Measurements from ENCODE around the gene NDST3. TPM values are rescaled to one million over a fixed set of nuclear protein-coding genes. Genes with fewer than 3 reads are reported as not detected.

Gene NDST3
- total RNA-seq, 1 experiment from 2014 or later, result 0.70 TPM

- Mint-ChIP-seq H3K9me3 (no peaks in the 10 kb centered on the region), H3K27ac (no peak overlapping the region), H3K4me3 (no peak overlapping the region), H3K4me1 (peaks cover 4 to 6% of the 10 kb centered on the region in 2 experiments), H3K27me3 (ENCODE audit: low read depth) (0 out of 2 replicates have a peak, but pooled peaks cover 1% of the 10 kb centered on the region), H3K36me3 (ENCODE audit: insufficient read depth in 1 of 3, low read depth in 3 of 3) (no peaks in the 10 kb centered on the region)
- no peaks in the 10 kb centered on the region for H3K23me2 ChIP-seq (ENCODE audit: insufficient read length, low read depth, low read length, poor library complexity, severe bottlenecking)
- H2AFZ ChIP-seq (ENCODE audit: low read length), result no peak overlapping the region
- H4K8ac ChIP-seq (replicated peaks; ENCODE audit: insufficient read length, low read depth, low read length), result no peak overlapping the region
- H2BK5ac ChIP-seq (ENCODE audit: insufficient read length, low read length), result no peak overlapping the region
- no peak for TF ChIP-seq CTCF (conservative IDR thresholded peaks at IDR 0.05)
- H4K20me1 ChIP-seq (ENCODE audit: control insufficient read depth, insufficient read depth, insufficient read length), result no peaks in the 10 kb centered on the region
- H2BK15ac ChIP-seq (ENCODE audit: low read depth, low read length), result no peak overlapping the region
- H3K4me2 ChIP-seq (ENCODE audit: insufficient read depth, insufficient read length, low read length), result no peak overlapping the region
- no peaks in the 10 kb centered on the region for H3K79me1 ChIP-seq (ENCODE audit: insufficient read depth, low read depth, low read length, poor library complexity, severe bottlenecking)
- H3K4me1 ChIP-seq (ENCODE audit: insufficient read depth, low read length), result no peaks in the 10 kb centered on the region
- no peak overlapping the region for H4K91ac ChIP-seq (ENCODE audit: insufficient read length, low read depth, low read length)
- DNase-seq, result no peak
- no peak overlapping the region for H3K18ac ChIP-seq (ENCODE audit: insufficient read length, low read depth, low read length)
- H3K9me3 ChIP-seq (ENCODE audit: control insufficient read depth, low read depth, low read length), result no peaks in the 10 kb centered on the region
- no peak overlapping the region for H2BK12ac ChIP-seq (ENCODE audit: insufficient read length, low read depth, low read length)
- no peaks in the 10 kb centered on the region for H3K79me2 ChIP-seq (ENCODE audit: insufficient read depth, low read length)
- H3K27me3 ChIP-seq (ENCODE audit: insufficient read depth, low read length), result no peaks in the 10 kb centered on the region
- no peak overlapping the region for H2BK20ac ChIP-seq (ENCODE audit: low read depth, low read length, poor library complexity, severe bottlenecking)
- no peak overlapping the region for H2BK120ac ChIP-seq (ENCODE audit: low read depth, low read length, poor library complexity, severe bottlenecking)
- H3K14ac ChIP-seq (ENCODE audit: insufficient read depth, low read length), result no peak overlapping the region
- no CpG with 5 or more reads among the region's 1 CpG for WGBS (ENCODE audit: extremely low coverage, insufficient read length, low lambda C conversion rate)
- H3T11ph ChIP-seq (ENCODE audit: low read length), result no peak overlapping the region
- no peak overlapping the region for H3K23ac ChIP-seq (ENCODE audit: insufficient read length, low read depth, low read length)
- H4K5ac ChIP-seq (ENCODE audit: insufficient read length, low read depth, low read length), result no peak overlapping the region
- H3K4ac ChIP-seq (ENCODE audit: low read depth, low read length), result no peak overlapping the region
- no peak overlapping the region for H2AK5ac ChIP-seq (ENCODE audit: insufficient read length, low read length)
- H3K56ac ChIP-seq (ENCODE audit: insufficient read length, low read depth, low read length), result no peak overlapping the region
- H3K9ac ChIP-seq (ENCODE audit: extremely low read depth, insufficient read length, low read length), result no peak overlapping the region
- H3K27ac ChIP-seq (ENCODE audit: insufficient read length, low read depth, low read length), result no peak overlapping the region
Measured at GRCh38 chr4:118037955-118038354, 3.7 kb downstream of the NDST3 start.
